OCI-LY3 (cell line): ENCODE data around the gene LARGE2.

ENCODE experiments used
- H2AFZ ChIP-seq: fragments of 200-600, 300-600 bp; shearing (Covaris generic); 2 replicates; pipeline ENCODE4 v1.6.0; 2014; ENCODE audit warnings: antibody characterized with exemption, low read depth, low read length
- H3K27ac ChIP-seq: fragments of 200-600, 300-600 bp; sonication (generic); 2 replicates; pipeline ENCODE4 v1.5.1; 2014; ENCODE audit warnings: mild to moderate bottlenecking, low read length, moderate library complexity, mixed read lengths
- H3K27me3 ChIP-seq: fragments of 200-600, 300-600 bp; sonication (generic); 2 replicates; pipeline ENCODE4 v1.6.1; 2014; ENCODE audit warnings: low read depth, low read length, mixed read lengths
- H3K36me3 ChIP-seq: fragments of 200-600, 300-600 bp; sonication (generic); replicated peaks from 2 replicates; pipeline ENCODE3; 2014; ENCODE audit warnings: low read depth, low read length, mixed read lengths
- H3K4me1 ChIP-seq: fragments of 300-600, 200-600 bp; sonication (generic); 2 replicates; pipeline ENCODE4 v1.6.1; 2014; ENCODE audit warnings: low read length, mixed read lengths
- H3K4me2 ChIP-seq: fragments of 200-600, 300-600 bp; sonication (generic); 2 replicates; pipeline ENCODE4 v1.6.1; 2014; ENCODE audit warnings: low read length, mixed read lengths
- H3K4me3 ChIP-seq: fragments of 300-600, 200-600 bp; sonication (generic); 2 replicates; pipeline ENCODE4 v1.5.1; 2014; ENCODE audit warnings: antibody characterized with exemption, mild to moderate bottlenecking, low read length, moderate library complexity
- H3K79me2 ChIP-seq: fragments of 300-600, 200-600 bp; shearing (Covaris generic); 2 replicates; pipeline ENCODE4 v1.6.1; 2014; ENCODE audit warnings: mild to moderate bottlenecking, low read length, mixed read lengths
- H3K9ac ChIP-seq: fragments of 300-600, 200-600 bp; shearing (Covaris generic); 2 replicates; pipeline ENCODE4 v1.6.0; 2014; ENCODE audit warnings: mild to moderate bottlenecking, low read length, moderate library complexity
- H3K9me3 ChIP-seq: fragments of 200-600, 300-600 bp; shearing (Covaris generic); 2 replicates; pipeline ENCODE4 v1.6.1; 2014; ENCODE audit warnings: low read length, mixed read lengths; ENCODE audit not compliant: insufficient read depth
- H4K20me1 ChIP-seq: fragments of 200-600, 300-600 bp; sonication (generic); 2 replicates; pipeline ENCODE4 v1.6.1; 2016; ENCODE audit warnings: low read length, mixed read lengths; ENCODE audit not compliant: insufficient read depth
- CTCF ChIP-seq: fragments of 200-600, 300-600 bp; sonication (generic); IDR thresholded peaks from 2 replicates; pipeline ENCODE4 v1.5.1; 2014; ENCODE audit warnings: antibody characterized with exemption, low read length, low read depth
- EZH2phosphoT487 ChIP-seq: fragments of 200-600 bp; shearing (Covaris generic); IDR thresholded peaks from 2 replicates; pipeline ENCODE4 v1.6.1; 2018; ENCODE audit warnings: antibody characterized with exemption, mixed run types, low read depth

The LARGE2 gene

GRCh38 chr11:45933131-45933831 is 10.8 kb downstream of the LARGE2 start:
- TF ChIP-seq EZH2phosphoT487: no peak
- no peak for TF ChIP-seq CTCF
- H3K36me3 ChIP-seq: peaks cover 29% of the 10 kb centered on the region
- H3K4me2 ChIP-seq: peak overlapping the region; percentile 77
- peak overlapping the region; percentile 79 for H3K4me3 ChIP-seq
- peak overlapping the region; percentile 76 for H3K9ac ChIP-seq
- H3K27me3 ChIP-seq: no peaks in the 10 kb centered on the region
- no peak overlapping the region for H2AFZ ChIP-seq
- H3K27ac ChIP-seq: peak overlapping the region; percentile 96
- peaks cover 30% of the 10 kb centered on the region for H3K79me2 ChIP-seq
- H4K20me1 ChIP-seq: peaks cover 2% of the 10 kb centered on the region; the same call in 1 of the 2 replicates
- H3K4me1 ChIP-seq: peaks cover 89% of the 10 kb centered on the region
- no peaks in the 10 kb centered on the region for H3K9me3 ChIP-seq

- no peak for TF ChIP-seq CTCF
- TF ChIP-seq EZH2phosphoT487: no peak
- peak overlapping the region; percentile 96 for H3K27ac ChIP-seq
- peak overlapping the region; percentile 77 for H3K4me2 ChIP-seq
- H3K36me3 ChIP-seq: peaks cover 29% of the 10 kb centered on the region
- peak overlapping the region; percentile 79 for H3K4me3 ChIP-seq
- peaks cover 30% of the 10 kb centered on the region for H3K79me2 ChIP-seq
- H3K9me3 ChIP-seq: no peaks in the 10 kb centered on the region
- H3K4me1 ChIP-seq: peaks cover 94% of the 10 kb centered on the region
- H3K27me3 ChIP-seq: no peaks in the 10 kb centered on the region
- no peak overlapping the region for H2AFZ ChIP-seq
- H4K20me1 ChIP-seq: peaks cover 2% of the 10 kb centered on the region; the same call in 1 of the 2 replicates
- H3K9ac ChIP-seq: peak overlapping the region; percentile 61
These were observed 11.6 kb downstream of the LARGE2 start for GRCh38 chr11:45933846-45934579.

GRCh38 chr11:45934580-45935318 is 12.3 kb downstream of the LARGE2 start:
- Histone ChIP-seq H2AFZ (no peak overlapping the region), H3K27ac (peak overlapping the region; percentile 96), H3K9me3 (no peaks in the 10 kb centered on the region), H3K4me2 (peak overlapping the region; percentile 77), H3K4me1 (peaks cover 94% of the 10 kb centered on the region), H3K36me3 (peaks cover 29% of the 10 kb centered on the region), H3K27me3 (no peaks in the 10 kb centered on the region), H3K4me3 (peak overlapping the region; percentile 46), H3K79me2 (peaks cover 24% of the 10 kb centered on the region), H3K9ac (peak overlapping the region; percentile 61; the same call in 1 of the 2 replicates), H4K20me1 (peaks cover under 1% of the 10 kb centered on the region; the same call in 1 of the 2 replicates)
- TF ChIP-seq EZH2phosphoT487 (no peak), CTCF (no peak)
